Measurements from ENCODE around the gene UBE2B. TPM values are rescaled to one million over a fixed set of nuclear protein-coding genes. Genes with fewer than 3 reads are reported as not detected.

The UBE2B gene
- polyA plus RNA-seq, 3 donors: 115 to 127 (median 127) TPM

DNA sequence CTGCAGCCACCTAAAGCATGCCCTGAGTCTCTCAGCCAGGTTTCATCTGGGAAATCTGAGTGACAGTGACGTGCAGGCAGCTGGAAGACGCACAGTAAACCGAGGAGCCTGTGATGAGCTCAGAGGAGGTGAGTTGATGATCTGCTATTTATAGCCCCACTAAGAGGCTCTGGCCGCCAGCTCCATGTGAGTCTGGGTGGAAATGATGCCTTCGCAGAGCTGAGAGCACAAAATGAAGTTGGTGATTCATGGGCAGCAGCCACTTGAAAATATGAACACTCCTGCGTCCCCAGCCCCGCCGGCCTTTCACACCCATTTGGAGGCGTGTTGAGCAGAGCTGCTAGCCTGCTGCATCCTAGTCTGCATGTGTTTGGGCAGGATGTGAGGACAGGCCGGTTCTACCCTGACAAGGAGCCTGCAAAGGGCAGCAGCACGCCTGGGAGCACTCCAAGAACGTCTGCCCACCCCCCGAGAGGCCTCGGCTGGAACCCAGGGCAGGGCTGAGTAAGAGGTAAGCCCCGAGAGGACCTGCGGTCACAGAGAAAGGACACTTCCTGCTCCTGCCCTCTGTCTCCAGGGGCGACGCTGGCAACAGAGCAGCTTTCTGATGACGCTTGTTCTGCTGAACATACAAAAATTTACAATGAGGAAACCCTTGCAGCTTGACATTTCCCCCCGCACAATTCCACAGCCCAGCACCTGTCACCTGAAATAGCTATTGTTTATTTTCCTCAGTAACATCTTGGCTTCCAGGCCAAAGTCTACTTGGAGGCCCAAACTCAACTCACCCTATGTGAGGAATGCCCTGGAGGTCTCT is 65.4 kb downstream of the UBE2B start:
- DNase-seq (ENCODE audit: low read depth in 3 of 3, low spot score in 2 of 3): no peak

DNA sequence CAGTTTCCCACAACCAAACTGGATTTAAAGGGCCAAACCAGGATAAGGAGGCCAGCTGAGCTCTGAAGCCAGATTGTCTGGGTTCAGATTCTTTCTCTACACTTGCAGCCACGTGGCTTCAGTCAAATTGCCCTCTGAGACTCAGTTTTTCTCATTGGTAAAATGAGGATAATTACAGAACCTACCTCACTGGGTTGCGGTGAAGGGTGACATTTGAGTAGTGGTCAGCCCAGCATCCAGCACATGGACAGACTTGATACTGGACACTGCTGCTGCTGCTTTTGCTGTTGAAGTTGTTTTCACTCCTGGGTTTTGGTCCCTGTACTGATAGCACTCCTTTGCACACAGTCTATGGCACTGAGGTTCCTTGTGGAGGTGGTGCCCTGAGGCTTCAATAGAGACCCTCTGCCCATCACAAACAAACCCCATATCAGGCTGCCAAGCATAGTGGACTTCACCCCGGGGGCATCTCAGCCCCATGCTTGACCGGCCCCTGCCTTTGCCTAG is 66.0 kb downstream of the UBE2B start:
- DNase-seq (ENCODE audit: low read depth in 3 of 3, low spot score in 2 of 3): no peak

DNA sequence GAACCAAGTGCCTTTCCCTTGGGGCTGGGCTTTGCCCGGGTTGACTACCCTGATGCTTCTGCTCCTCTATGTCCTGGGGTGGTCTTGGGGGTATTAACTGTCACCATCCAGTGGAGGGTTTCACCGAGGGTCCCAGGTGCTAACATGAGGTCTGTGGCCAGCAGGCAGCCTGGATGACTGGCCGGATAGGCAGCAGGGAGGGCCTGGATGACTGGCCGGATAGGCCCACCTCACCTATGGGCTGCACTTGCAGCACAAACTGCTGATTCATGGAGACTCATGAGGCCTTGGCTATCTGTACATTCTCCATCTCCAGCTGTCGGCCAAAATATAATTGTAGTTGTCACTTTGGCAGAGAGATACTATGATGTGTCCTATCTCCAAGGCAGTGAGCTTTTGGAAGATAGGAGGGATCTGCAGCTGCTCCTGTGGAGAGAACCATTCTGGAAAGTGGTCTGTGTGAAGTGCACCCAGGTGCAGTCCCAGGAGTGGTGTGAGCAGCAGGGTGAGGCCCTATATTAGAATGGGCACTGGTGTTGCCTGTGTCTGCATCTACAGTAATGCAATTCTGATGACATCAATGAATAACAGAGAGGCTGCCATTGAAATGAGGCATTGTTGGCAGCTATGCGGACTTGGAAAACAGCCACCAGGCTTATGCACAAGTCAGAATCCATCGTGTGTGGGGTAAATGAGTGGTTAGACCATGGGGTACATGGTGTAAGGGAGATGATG is 66.6 kb downstream of the UBE2B start:
- DNase-seq (ENCODE audit: low read depth in 3 of 3, low spot score in 2 of 3): no peak

DNA sequence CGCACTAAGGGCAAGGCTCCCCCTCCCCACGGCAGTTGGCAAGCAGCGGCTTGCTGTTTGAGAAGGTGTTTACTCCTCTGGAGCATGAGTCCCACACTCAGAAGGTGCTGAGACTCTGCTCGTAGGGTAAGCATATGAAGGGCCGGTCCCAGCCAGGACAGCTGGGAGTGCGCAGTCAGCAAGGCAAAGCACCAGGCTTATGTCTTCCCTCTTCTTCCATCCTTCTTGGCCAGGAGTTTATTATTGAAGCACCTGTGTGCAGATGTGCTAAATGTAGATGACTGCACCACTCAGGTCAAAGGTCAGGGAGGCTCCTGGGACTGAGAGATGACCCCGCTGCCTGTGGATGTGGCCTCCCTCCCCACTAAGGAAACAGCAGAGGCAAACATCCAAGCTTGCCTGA is 67.4 kb downstream of the UBE2B start:
- DNase-seq (ENCODE audit: low read depth in 3 of 3, low spot score in 2 of 3): no peak

DNA sequence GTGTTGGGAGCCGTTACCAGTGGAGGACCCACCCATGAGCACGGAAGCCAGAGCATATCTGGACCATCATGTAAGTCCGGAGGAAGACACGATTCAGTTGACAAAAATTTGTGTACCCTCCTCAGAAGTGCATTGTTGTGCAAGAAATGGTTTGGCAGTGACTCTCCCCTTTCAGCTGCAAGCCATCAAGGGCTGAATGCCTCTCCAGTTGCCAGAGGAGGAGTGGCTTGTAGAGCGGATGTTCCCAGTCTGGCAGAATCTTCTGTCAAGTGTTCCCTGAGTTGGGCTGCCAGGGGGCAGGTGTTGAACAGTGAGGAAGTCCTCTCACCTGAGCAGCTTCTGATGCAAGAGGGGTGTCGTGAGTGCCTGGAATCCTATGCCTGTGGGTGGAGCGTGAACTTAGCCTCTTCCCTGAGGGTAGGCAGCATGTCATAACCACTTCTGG is 67.9 kb downstream of the UBE2B start:
- no peak for DNase-seq (ENCODE audit: low read depth in 3 of 3, low spot score in 2 of 3)

DNA sequence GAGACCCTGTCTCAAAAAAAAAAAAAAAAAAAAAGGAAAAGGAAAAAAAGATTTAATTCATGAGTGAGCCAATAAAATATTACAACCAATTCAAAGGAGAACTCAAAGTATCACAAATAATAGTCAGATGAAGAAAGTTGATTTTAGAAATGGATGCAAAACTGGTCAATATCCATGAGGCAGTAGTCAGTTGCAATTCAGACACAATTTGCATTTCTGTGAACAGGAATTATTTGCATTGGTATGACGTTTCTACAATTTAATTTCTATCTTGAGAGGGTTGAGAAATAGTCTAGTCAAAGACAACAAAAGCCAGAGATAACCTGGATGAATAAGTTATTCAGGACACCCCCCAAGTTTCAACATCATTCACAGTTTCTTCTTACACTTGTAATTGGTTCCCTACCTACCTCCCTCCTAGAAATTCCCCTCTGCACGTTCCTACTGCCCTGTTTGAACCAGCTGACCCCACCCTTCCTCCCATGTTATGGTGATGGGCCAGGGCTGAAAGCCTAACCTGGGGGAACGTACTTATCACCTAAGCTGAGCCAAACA is 68.9 kb downstream of the UBE2B start:
- DNase-seq (ENCODE audit: low read depth in 3 of 3, low spot score in 2 of 3): no peak

Other genes with a start within 250 kb of the UBE2B start
- 1,000 to 10,000 TPM in 1 of 3 donors, 100 to 1,000 TPM in 2; 937 to 1,021 (median 984) TPM for gene SKP1, start 194.6 kb upstream of the UBE2B start, polyA plus RNA-seq (ENCODE audit: insufficient read length in 3 of 3)
- gene PPP2CA, start 145.5 kb upstream of the UBE2B start, polyA plus RNA-seq (ENCODE audit: insufficient read length in 3 of 3): 100 to 1,000 TPM; 219 to 238 (median 234) TPM
- 1 to 10 TPM; 6.2 to 8.0 (median 7.9) TPM for gene CDKL3, start 4.4 kb upstream of the UBE2B start, polyA plus RNA-seq (ENCODE audit: insufficient read length in 3 of 3)
- gene CDKN2AIPNL, start 40.3 kb downstream of the UBE2B start, polyA plus RNA-seq (ENCODE audit: insufficient read length in 3 of 3): 10 to 100 TPM; 30.6 to 32.8 (median 32.0) TPM
- gene JADE2, start 154.1 kb downstream of the UBE2B start, polyA plus RNA-seq (ENCODE audit: insufficient read length in 3 of 3): 10 to 100 TPM in 1 of 3 donors, 1 to 10 TPM in 2; 9.7 to 10.3 (median 9.9) TPM

Measured in right renal cortex interstitium (tissue), 3 donors.